GM19239 (cell line): ENCODE data around the gene ZG16.

ENCODE experiments used
- DNase-seq: peaks from one replicate; pipeline ENCODE4 v3.0.0; 2011; ENCODE audit warnings: low spot score; ENCODE audit not compliant: insufficient read length
- FAIRE-seq: peaks from 2 replicates; lab custom pipeline; 2011; peaks lifted over from hg19 to GRCh38; lab: Jason Lieb, UNC

ZG16 gene

DNA sequence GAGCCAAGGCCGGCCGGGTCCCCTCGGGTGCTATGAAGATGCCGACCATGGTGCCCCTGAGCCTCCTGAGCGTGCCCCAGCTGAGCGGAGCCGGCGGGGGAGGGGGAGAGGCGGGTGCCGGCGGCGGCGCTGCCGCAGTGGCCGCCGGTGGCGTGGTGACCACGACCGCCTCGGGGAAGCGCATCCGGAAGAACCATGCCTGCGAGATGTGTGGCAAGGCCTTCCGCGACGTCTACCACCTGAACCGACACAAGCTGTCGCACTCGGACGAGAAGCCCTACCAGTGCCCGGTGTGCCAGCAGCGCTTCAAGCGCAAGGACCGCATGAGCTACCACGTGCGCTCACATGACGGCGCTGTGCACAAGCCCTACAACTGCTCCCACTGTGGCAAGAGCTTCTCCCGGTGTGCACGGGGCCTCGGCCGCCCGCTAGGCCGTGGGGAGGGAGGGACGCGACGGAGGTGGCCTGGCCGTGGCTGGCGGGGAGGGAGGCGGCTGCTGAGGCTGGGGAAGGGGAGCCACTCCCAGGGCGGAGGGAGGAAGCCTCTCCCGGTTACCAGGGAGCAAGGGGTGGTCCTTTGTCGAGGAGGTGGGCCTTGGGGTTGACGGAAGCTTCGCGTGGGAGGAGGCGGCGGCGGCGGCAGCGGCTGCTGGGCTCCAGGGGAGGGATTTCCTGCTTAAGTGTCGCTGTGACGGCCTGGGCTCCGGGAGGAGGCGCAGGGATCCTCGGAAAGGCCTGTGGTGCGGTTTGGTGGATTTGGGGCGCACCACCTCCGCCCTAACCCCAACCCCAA, 29.6 kb downstream of the ZG16 start:
- no peak for DNase-seq
- FAIRE-seq = peak; percentile 97

- FAIRE-seq = no peak
Measured at GRCh38 chr16:29808219-29808900, 30.3 kb downstream of the ZG16 start.

GRCh38 chr16:29809031-29809747, 31.1 kb downstream of the ZG16 start:
- FAIRE-seq = no peak

More at GRCh38 chr16:29808219-29808900, 30.3 kb downstream of the ZG16 start:
- DNase-seq = no peak

GRCh38 chr16:29809850-29810698, 32.0 kb downstream of the ZG16 start:
- DNase-seq (no peak), FAIRE-seq (no peak)

More at GRCh38 chr16:29809031-29809747, 31.1 kb downstream of the ZG16 start:
- no peak for DNase-seq

DNA sequence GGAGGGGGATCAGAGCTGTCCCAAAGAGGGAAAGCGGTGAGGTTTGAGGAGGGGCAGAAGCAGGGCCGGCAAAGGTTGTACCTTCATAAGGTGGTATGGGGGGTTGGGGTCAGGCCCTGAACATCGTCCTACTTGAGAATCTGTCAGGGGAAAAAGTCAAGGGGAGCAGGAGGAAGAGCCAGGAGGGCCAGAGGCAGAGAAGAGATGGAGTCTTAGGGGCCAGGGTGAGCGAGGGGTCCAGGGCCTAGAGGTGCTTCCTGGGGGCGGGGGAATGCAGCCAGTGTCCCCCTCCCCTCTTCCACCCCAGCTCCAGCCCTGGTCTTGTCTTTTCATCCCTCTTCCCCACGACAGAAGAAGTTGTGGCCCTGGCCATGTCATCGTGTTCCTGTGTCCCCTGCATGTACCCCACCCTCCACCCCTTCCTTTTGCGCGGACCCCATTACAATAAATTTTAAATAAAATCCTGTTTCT, 32.7 kb downstream of the ZG16 start:
- FAIRE-seq = no peak

DNA sequence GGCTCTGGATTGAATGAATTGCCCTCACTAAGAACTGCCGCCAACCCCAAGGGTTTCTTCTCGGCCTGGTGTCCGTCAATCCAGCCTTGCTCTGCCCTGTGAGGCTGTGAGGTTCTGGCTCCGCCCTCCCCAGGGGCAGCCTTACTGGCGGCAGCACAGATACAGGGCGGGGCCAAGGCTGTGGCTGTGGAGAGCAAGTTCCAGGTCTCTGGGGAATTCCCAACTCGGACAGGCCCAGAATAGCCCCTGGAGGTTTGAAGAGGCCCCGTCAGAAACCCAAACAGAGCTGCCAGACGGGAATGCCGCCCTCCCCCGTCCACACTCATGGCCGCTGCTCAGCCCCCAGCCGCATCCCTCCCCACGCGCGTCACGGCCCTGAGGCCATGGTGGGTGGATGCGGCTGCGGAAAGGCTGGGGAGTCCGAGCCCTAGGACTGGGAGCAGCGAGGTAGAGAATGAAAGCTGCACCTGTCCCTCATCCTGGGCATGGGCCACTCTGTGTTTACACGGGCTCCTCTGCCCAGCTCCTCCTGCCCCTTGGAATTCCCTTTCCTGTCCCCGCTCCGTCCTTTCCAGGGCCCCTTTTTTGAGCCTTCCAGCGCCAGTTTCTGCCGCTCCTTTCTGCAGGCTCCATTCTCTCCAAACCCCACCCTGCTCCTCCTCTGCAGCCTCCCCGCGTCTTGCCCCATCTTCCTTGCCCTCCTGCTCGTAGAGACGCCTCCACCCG, 33.3 kb downstream of the ZG16 start:
- FAIRE-seq (peak; percentile 97), DNase-seq (peak; percentile 79)

More for the DNA sequence above, 32.7 kb downstream of the ZG16 start:
- DNase-seq = no peak

- peak; percentile 26 for FAIRE-seq
- no peak for DNase-seq
Measured at GRCh38 chr16:29811896-29812665, 34.0 kb downstream of the ZG16 start, which contains the start of gene PRRT2. Gene PRRT2 (plus strand): TSS chr16:29812193. CDS start chr16:29813055, 862 bp downstream.

DNA sequence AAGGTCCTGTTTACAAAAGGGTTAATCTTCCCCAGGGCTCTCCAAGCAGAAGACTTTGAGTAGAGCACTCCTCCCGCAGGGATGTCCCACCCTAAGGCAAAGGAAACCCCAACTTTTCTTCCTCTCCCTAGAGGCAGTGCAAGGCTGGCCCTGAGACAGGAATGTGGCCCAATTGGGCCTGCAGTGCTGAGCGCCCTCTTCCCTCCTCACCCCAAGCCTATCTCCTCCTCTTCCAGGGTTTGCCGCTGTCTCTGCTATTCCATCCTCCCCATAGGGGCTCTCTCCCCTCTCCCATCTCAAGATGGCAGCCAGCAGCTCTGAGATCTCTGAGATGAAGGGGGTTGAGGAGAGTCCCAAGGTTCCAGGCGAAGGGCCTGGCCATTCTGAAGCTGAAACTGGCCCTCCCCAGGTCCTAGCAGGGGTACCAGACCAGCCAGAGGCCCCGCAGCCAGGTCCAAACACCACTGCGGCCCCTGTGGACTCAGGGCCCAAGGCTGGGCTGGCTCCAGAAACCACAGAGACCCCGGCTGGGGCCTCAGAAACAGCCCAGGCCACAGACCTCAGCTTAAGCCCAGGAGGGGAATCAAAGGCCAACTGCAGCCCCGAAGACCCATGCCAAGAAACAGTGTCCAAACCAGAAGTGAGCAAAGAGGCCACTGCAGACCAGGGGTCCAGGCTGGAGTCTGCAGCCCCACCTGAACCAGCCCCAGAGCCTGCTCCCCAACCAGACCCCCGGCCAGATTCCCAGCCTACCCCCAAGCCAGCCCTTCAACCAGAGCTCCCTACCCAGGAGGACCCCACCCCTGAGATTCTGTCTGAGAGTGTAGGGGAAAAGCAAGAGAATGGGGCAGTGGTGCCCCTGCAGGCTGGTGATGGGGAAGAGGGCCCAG, 34.9 kb downstream of the ZG16 start:
- FAIRE-seq = no peak
- no peak for DNase-seq

DNA sequence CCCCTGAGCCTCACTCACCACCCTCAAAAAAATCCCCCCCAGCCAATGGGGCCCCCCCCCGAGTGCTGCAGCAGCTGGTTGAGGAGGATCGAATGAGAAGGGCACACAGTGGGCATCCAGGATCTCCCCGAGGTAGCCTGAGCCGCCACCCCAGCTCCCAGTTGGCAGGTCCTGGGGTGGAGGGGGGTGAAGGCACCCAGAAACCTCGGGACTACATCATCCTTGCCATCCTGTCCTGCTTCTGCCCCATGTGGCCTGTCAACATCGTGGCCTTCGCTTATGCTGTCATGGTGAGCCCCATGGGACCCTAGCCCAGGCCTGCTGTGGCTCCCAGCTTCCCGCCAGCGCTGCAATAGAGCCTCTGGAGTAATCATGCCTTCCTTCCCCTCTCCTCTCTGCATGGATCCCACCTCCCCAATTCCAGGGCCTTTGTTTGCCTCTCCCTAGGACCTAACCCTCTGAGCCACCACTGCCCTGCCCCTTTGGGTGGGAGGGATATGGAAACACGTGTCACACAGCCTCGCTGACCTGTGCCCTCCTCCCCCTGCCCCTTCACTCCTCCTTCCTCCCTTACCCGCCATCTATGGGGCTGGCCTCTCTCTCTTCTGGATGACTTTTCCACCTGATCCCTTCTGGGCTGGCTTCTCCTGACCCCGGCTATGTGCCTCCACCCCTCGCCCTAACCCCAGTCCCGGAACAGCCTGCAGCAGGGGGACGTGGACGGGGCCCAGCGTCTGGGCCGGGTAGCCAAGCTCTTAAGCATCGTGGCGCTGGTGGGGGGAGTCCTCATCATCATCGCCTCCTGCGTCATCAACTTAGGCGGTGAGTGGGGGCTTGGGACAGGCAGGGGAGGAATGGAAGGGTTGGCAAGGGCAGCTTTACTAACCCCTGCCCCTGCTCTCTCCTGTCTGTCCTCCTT, 35.8 kb downstream of the ZG16 start:
- DNase-seq (no peak), FAIRE-seq (no peak)

DNA sequence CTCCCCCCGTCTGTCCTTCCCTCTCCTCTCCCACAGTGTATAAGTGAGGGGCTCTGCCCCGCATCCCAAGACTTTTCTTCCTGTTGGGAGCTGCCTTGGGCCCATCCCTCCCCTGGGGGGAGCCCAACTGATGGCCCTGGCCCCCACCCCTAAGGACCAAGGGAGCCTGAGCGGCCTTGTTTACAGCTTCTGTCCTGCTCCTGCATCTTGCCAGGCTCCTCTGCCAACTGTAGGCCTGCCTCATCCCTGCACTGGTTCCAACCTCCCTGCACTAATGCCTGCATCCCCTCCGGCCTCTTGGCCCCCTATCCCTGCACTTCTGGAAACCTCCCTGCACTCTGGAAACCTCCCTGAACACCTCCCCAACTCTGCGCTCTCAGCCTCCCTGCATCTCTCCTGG, 36.5 kb downstream of the ZG16 start:
- FAIRE-seq = no peak
- no peak for DNase-seq

GRCh38 chr16:29815032-29815721, 37.1 kb downstream of the ZG16 start:
- FAIRE-seq = no peak
- no peak for DNase-seq

DNA sequence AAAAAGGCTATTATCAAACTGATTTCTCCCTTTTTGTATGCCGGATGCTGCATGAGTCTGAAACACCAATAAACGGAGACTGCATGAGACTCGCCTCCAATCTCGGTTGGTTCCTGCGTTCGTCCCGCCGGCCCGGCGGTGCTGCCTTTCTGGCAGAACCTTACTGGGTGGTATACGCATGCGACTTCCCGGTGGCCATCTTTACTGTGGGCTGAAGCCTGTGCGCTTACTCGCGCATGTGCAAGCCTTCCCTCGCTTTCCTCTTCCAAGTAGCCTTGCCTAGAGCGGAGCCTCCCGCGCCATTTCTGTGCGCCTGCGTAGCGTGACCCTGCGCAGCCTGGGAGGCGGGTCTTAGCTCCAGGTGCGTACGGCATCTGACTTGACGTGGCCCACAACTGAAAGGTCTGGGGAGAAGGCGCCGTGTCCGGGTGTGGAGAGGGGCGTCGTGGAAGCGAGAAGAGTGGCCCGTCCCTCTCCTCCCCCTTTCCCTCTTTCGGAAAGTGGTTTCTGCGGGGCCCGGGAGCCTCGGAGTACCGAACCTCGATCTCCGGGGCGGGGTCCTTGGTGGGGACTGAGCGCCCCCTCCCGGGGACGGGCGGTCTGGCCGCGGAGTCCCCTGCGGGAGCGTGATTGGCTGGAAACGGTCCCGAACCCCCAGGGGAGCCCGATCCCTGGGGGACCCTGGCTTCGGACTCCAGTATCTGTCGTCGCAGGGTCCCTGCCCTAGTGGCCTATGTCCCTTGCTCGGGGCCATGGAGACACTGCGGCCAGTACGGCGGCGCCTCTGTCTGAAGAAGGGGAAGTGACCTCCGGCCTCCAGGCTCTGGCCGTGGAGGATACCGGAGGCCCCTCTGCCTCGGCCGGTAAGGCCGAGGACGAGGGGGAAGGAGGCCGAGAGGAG, 38.0 kb downstream of the ZG16 start, which contains the start of gene PAGR1:
TSS of gene PAGR1 (plus strand) at position 360 of the 901 bp plus-strand sequence. CDS start at position 734, 374 bp downstream.
- DNase-seq (peak; percentile 91), FAIRE-seq (peak; percentile 98)

DNA sequence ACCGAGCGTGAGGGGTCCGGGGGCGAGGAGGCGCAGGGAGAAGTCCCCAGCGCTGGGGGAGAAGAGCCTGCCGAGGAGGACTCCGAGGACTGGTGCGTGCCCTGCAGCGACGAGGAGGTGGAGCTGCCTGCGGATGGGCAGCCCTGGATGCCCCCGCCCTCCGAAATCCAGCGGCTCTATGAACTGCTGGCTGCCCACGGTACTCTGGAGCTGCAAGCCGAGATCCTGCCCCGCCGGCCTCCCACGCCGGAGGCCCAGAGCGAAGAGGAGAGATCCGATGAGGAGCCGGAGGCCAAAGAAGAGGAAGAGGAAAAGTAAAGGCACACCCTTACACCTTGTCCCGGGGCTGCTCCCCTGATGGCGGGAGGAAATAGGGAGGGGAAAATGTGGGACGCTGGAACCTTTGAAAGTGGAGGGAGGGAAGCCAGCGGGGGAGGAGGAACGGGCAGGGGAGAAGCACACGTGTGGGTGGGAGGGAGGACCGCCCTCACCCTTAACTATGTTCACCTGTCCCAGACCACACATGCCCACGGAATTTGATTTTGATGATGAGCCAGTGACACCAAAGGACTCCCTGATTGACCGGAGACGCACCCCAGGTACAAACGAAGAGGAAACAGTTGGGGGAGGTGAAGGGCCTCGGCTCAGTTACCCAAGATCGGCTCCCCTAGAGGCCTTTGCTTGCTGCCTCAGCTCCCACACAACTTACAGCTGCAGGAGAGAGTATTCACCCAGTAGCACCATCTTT, 38.8 kb downstream of the ZG16 start:
- FAIRE-seq (peak; percentile 78), DNase-seq (no peak)

DNA sequence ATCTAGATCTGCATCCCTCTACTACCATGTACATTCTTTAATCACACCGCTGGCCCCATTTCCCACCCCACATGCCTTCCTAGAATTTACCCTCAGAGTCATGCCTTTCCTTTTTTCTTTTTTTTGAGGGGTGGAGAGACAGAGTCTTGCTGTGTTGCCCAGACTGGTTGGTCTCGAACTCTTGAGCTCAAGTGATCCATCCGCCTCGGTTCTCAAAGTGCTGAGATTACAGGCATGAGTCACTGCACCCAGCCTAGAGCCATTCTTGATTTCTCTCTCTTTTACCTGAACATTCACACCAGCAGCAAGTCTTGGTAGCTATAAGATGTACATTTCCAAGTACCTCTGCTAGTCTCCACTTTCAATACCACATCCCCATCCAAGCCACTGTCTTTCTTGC, 40.0 kb downstream of the ZG16 start:
- DNase-seq = no peak
- no peak for FAIRE-seq
